ENCODE measurements around the gene UGGT1. TPM values are rescaled to one million over a fixed set of nuclear protein-coding genes. Genes with fewer than 3 reads are reported as not detected.
A peak's percentile ranks its signal among the peaks of the same experiment; 100 is the strongest.

The UGGT1 gene
- total RNA-seq, 1 donor, result 108 TPM

GRCh38 chr2:128084757-128085156, 6.2 kb upstream of the UGGT1 start:
- H3K4me3 ChIP-seq (ENCODE audit: low read depth, low read length), result no peak overlapping the region
- TF ChIP-seq CTCF (IDR thresholded peaks at IDR 0.05; ENCODE audit: insufficient read depth, low read length), result no peak
- DNase-seq (ENCODE audit: low read depth), result no peak

GRCh38 chr2:128086244-128086643, 4.8 kb upstream of the UGGT1 start:
- H3K4me3 ChIP-seq (ENCODE audit: low read depth, low read length), result no peak overlapping the region
- no peak for DNase-seq (ENCODE audit: low read depth)
- TF ChIP-seq CTCF (IDR thresholded peaks at IDR 0.05; ENCODE audit: insufficient read depth, low read length), result no peak

- H3K4me3 ChIP-seq (ENCODE audit: low read depth, low read length), result peak overlapping the region; percentile 99
- DNase-seq (ENCODE audit: low read depth), result no peak
- TF ChIP-seq CTCF (IDR thresholded peaks at IDR 0.05; ENCODE audit: insufficient read depth, low read length), result no peak
Measured at GRCh38 chr2:128090575-128090944, 440 bp upstream of the UGGT1 start.

GRCh38 chr2:128091726-128092080, 703 bp downstream of the UGGT1 start:
- TF ChIP-seq CTCF (IDR thresholded peaks at IDR 0.05; ENCODE audit: insufficient read depth, low read length), result no peak
- DNase-seq (ENCODE audit: low read depth), result peak; percentile 30
- H3K4me3 ChIP-seq (ENCODE audit: low read depth, low read length), result peak overlapping the region; percentile 99

- TF ChIP-seq CTCF (IDR thresholded peaks at IDR 0.05; ENCODE audit: insufficient read depth, low read length), result no peak
- no peak overlapping the region for H3K4me3 ChIP-seq (ENCODE audit: low read depth, low read length)
- DNase-seq (ENCODE audit: low read depth), result no peak
Measured at GRCh38 chr2:128092656-128093055, 1.7 kb downstream of the UGGT1 start.

GRCh38 chr2:128093762-128094161, 2.8 kb downstream of the UGGT1 start:
- DNase-seq (ENCODE audit: low read depth), result no peak
- TF ChIP-seq CTCF (IDR thresholded peaks at IDR 0.05; ENCODE audit: insufficient read depth, low read length), result no peak
- H3K4me3 ChIP-seq (ENCODE audit: low read depth, low read length), result no peak overlapping the region

- no peak for TF ChIP-seq CTCF (IDR thresholded peaks at IDR 0.05; ENCODE audit: insufficient read depth, low read length)
- no peak for DNase-seq (ENCODE audit: low read depth)
Measured at GRCh38 chr2:128095201-128095600, 4.2 kb downstream of the UGGT1 start.

More at GRCh38 chr2:128095201-128095600, 4.2 kb downstream of the UGGT1 start:
- no peak overlapping the region for H3K4me3 ChIP-seq (ENCODE audit: low read depth, low read length)

All from fibroblast of the aortic adventitia (primary cell).